Parathyroid adenoma (tissue), 2 donors: ENCODE measurements around the gene TBC1D22A.

ENCODE experiments used
- H2AFZ ChIP-seq: fragments of 300-600 bp; sonication (generic); one replicate; pipeline ENCODE4 v1.7.0; 2017; ENCODE audit warnings: antibody characterized with exemption, mild to moderate bottlenecking
- H3K27ac ChIP-seq: fragments of 300-600 bp; sonication (generic); one replicate; pipeline ENCODE4 v1.7.0; 2017
- H3K27me3 ChIP-seq: fragments of 300-600 bp; sonication (generic); one replicate; pipeline ENCODE4 v1.7.0; 2017; ENCODE audit warnings: low read length; ENCODE audit not compliant: control insufficient read depth, insufficient read depth
- H3K36me3 ChIP-seq: fragments of 300-600 bp; sonication (generic); one replicate; pipeline ENCODE4 v1.7.0; 2017; ENCODE audit warnings: low read length; ENCODE audit not compliant: control insufficient read depth, insufficient read depth
- H3K4me1 ChIP-seq: fragments of 300-600 bp; sonication (generic); one replicate; pipeline ENCODE4 v1.7.0; 2017; ENCODE audit warnings: control low read depth
- H3K4me2 ChIP-seq: fragments of 300-600 bp; sonication (generic); one replicate; pipeline ENCODE4 v1.7.0; 2017; ENCODE audit warnings: low read length
- H3K4me3 ChIP-seq: fragments of 300-600 bp; sonication (generic); one replicate; pipeline ENCODE4 v1.7.0; 2017; ENCODE audit warnings: low read depth, low read length
- H3K79me2 ChIP-seq: fragments of 300-600 bp; sonication (generic); one replicate; pipeline ENCODE4 v1.7.0; 2017; ENCODE audit warnings: control low read depth
- H3K9ac ChIP-seq: fragments of 300-600 bp; sonication (generic); one replicate; pipeline ENCODE4 v1.7.0; 2017; ENCODE audit warnings: mild to moderate bottlenecking
- H3K9me3 ChIP-seq: fragments of 300-600 bp; sonication (generic); one replicate; pipeline ENCODE4 v1.7.0; 2017; ENCODE audit warnings: low read length; ENCODE audit not compliant: control insufficient read depth
- CTCF ChIP-seq: fragments of 300-600 bp; sonication (generic); IDR thresholded peaks from one replicate; pipeline ENCODE4 v1.7.0; 2017; ENCODE audit warnings: antibody characterized with exemption, mild to moderate bottlenecking
- donor health status: primary hyperparathyroidism.

Gene TBC1D22A

GRCh38 chr22:47205554-47205953 lies 443.1 kb downstream of the TBC1D22A start:
- Histone ChIP-seq H2AFZ (no peak overlapping the region), H3K9me3 (no peaks in the 10 kb centered on the region), H3K27me3 (no peaks in the 10 kb centered on the region), H3K4me2 (no peak overlapping the region), H3K4me1 (no peaks in the 10 kb centered on the region), H3K36me3 (no peaks in the 10 kb centered on the region), H3K79me2 (no peaks in the 10 kb centered on the region), H3K27ac (no peak overlapping the region), H3K9ac (no peak overlapping the region), H3K4me3 (no peak overlapping the region)
- no peak for TF ChIP-seq CTCF

- H3K27me3 ChIP-seq, result no peaks in the 10 kb centered on the region
- H3K4me3 ChIP-seq, result no peak overlapping the region
- no peaks in the 10 kb centered on the region for H3K9me3 ChIP-seq
- no peak overlapping the region for H3K27ac ChIP-seq
- no peak overlapping the region for H3K9ac ChIP-seq
- no peak overlapping the region for H2AFZ ChIP-seq
- no peaks in the 10 kb centered on the region for H3K79me2 ChIP-seq
- no peak for TF ChIP-seq CTCF
- H3K4me2 ChIP-seq, result no peak overlapping the region
- no peaks in the 10 kb centered on the region for H3K36me3 ChIP-seq
- H3K4me1 ChIP-seq, result no peaks in the 10 kb centered on the region
These were observed 443.7 kb downstream of the TBC1D22A start for GRCh38 chr22:47206164-47206563.

GRCh38 chr22:47206666-47207218 lies 444.3 kb downstream of the TBC1D22A start:
- H3K9ac ChIP-seq, result no peak overlapping the region
- H2AFZ ChIP-seq, result no peak overlapping the region
- TF ChIP-seq CTCF, result no peak
- no peak overlapping the region for H3K4me3 ChIP-seq
- no peaks in the 10 kb centered on the region for H3K27me3 ChIP-seq
- no peaks in the 10 kb centered on the region for H3K9me3 ChIP-seq
- H3K79me2 ChIP-seq, result no peaks in the 10 kb centered on the region
- no peaks in the 10 kb centered on the region for H3K4me1 ChIP-seq
- H3K4me2 ChIP-seq, result no peak overlapping the region
- H3K27ac ChIP-seq, result no peak overlapping the region
- no peaks in the 10 kb centered on the region for H3K36me3 ChIP-seq

- H3K27me3 ChIP-seq, result no peaks in the 10 kb centered on the region
- H3K9me3 ChIP-seq, result no peaks in the 10 kb centered on the region
- no peak overlapping the region for H3K4me2 ChIP-seq
- no peak overlapping the region for H3K27ac ChIP-seq
- no peaks in the 10 kb centered on the region for H3K4me1 ChIP-seq
- H3K79me2 ChIP-seq, result no peaks in the 10 kb centered on the region
- H3K36me3 ChIP-seq, result no peaks in the 10 kb centered on the region
- TF ChIP-seq CTCF, result no peak
- H2AFZ ChIP-seq, result no peak overlapping the region
- no peak overlapping the region for H3K4me3 ChIP-seq
- H3K9ac ChIP-seq, result no peak overlapping the region
These were observed 444.9 kb downstream of the TBC1D22A start for GRCh38 chr22:47207387-47207786.

GRCh38 chr22:47207846-47208554 lies 445.6 kb downstream of the TBC1D22A start:
- Histone ChIP-seq H3K27ac (no peak overlapping the region), H3K27me3 (no peaks in the 10 kb centered on the region), H3K9me3 (no peaks in the 10 kb centered on the region), H3K4me2 (no peak overlapping the region), H3K79me2 (no peaks in the 10 kb centered on the region), H3K36me3 (no peaks in the 10 kb centered on the region), H3K4me1 (no peaks in the 10 kb centered on the region), H2AFZ (no peak overlapping the region), H3K4me3 (no peak overlapping the region), H3K9ac (no peak overlapping the region)
- no peak for TF ChIP-seq CTCF
